ENCODE measurements around the gene AKR1C8.
"Not testable (repeated sequence)": the region's sequence is repeated elsewhere in the genome, so short reads cannot be mapped to it uniquely, and the experiment has no call there.

AKR1C8 gene

DNA sequence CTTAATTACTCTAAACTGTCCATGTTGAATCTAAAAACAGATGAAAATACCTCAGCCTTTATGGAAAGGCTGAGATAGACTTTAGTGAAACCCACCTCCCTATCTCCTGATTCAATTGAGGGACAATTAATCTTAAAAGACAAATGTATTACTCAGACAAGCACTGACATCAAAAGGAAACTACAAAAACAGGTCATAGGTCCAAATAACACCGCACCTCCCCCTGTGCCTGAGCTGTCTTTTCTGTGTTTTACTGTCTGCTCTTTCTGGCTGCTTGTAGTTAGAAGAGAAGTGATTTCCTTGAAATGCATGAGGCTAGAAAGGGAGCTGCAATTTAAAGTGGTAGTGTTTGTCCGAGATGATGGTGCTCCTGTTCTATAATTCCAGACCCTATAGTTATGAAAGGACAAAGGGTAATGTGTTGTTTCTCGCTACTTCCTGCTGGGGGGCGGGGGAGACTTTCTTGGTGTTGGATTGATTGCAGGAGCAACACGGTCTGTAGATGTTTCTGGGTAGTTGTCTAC, 16.0 kb downstream of the AKR1C8 start:
- no peak for DNase-seq (ENCODE audit: low read depth in 1 of 2, low spot score in 1 of 2)

DNA sequence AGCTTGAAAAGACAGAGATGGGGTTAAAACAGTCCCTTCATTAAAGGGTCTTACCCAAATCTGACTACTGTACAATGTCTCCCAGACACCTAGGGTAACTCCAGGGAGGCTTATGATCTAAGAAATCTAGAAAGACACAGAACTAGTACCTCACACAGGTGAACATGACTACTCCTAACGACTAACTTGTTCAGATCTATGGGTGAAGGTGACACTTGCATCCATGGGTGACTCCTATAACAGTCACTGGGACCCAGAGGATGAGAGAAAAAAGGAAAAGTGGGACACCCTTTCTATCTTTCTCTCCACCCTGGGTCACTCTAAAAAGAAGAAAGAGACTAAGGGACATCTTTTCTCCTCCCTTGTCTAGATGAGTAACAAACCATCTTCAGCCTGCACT, 19.2 kb downstream of the AKR1C8 start:
- no peak for DNase-seq (ENCODE audit: low read depth in 1 of 2, low spot score in 1 of 2)

DNA sequence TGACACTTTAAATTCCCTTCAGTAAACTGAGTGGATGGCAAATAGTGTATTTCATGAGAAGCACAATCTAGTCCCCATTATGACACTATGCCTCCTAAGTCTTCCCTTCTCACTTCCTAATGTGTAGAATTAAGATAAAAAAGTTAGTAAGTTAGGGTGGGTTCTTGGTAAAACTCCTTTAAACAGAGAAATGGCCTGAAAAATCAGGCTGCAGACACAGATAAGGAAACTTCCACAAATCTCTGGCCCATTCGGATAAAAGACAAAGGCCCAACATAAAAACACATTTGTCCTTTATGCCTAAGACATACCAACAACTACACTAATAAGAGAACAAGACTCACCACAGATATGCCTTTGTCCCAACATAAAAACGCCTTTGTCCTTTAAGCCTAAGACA, 21.5 kb downstream of the AKR1C8 start:
- DNase-seq (ENCODE audit: low read depth in 1 of 2, low spot score in 1 of 2), result no peak

DNA sequence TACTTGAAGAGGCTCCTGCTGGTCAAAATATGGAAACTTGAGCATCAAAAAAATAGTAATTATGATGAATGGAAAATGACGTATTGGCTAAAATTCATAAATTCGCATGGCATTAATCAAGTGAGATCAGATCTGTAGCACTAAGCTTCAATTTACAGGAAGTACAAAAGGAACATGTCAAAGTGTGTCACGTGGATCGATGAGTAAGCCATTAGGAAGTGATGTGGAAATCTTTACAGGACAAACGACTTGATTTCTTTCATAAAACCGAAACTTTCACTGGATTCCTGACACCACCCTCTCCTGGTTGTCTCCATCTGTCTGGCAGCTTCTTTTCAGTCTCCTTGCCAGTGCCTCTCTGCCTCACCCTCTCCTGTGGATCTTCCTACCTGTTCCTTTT, 25.8 kb downstream of the AKR1C8 start:
- no peak for DNase-seq (ENCODE audit: low read depth in 1 of 2, low spot score in 1 of 2)

DNA sequence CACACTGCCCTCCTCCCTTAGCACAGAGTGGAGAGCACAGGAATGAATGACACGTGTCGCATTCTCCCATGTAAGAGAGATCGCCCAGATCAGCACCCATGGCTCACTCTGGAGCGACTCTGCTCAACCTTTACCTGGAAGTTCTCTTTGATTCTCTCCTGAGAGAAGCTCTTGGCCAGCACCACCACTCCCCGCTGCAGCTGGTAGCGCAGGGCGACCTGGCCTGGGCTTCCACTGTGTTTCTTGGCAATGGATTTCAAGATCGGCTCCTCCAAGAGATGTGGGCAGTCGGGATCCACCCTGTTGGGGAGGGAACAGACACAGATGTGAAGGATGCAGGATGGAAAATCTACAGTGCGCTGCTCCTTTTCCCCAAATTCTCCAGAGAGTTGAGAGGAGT, 27.4 kb downstream of the AKR1C8 start:
- no peak for DNase-seq (ENCODE audit: low read depth in 1 of 2, low spot score in 1 of 2)

DNA sequence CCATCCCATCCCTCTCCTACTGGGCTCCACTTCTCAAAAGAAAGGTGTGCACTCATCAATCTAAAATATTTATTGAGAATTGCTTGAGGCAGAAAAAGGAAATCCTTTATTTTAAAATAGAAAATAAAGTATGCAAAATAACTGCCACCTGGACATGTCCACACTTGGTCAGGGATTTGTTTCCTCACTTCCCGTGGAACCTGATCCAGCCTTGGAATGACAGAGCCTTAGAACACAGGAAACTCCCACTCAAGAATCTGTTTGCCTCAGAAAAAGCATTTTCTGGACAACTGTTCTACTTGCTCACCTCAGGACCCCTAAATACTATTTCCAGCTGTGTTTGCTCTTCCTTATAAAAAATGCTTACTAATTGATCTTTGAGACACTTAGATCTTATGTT, 29.0 kb downstream of the AKR1C8 start:
- no peak for DNase-seq (ENCODE audit: low read depth in 1 of 2, low spot score in 1 of 2)

DNA sequence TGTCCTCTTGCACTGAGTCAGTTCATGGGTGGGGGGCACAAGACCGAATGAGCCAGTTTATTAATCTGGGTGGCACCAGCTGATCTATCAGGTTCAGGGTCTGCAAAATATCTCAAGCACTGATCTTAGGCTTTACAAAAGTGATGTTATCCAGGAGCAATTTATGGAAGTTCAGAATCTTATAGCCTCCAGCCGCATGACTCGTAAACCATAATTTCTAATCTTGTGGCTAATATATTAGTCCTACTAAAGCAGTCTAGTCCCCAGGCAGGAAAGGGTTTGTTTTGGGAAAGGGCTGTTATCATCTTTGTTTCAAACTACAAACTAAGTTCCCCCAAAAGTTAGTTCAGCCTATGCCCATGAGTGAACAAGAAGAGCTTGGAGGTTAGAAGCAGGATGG, 33.9 kb downstream of the AKR1C8 start:
- no peak for DNase-seq (ENCODE audit: low read depth in 1 of 2, low spot score in 1 of 2)

DNA sequence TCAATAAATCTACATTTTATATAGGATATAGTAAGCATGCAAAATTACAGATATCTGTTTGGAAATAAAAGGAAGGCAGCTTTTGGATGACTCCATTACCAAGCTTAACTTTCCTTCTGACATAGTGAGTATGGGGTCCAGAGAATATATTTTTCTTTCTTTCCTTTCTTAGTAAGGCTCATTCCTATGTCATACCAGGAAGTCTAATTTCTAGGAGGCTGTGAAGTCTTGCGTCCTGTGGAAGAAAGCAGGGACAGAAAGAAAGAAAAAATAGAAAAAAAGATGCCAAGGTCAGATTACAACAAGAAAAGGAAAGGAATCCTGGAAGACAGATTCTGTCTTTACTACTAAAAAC, 36.3 kb downstream of the AKR1C8 start:
- DNase-seq (ENCODE audit: low read depth in 1 of 2, low spot score in 1 of 2), result no peak

DNA sequence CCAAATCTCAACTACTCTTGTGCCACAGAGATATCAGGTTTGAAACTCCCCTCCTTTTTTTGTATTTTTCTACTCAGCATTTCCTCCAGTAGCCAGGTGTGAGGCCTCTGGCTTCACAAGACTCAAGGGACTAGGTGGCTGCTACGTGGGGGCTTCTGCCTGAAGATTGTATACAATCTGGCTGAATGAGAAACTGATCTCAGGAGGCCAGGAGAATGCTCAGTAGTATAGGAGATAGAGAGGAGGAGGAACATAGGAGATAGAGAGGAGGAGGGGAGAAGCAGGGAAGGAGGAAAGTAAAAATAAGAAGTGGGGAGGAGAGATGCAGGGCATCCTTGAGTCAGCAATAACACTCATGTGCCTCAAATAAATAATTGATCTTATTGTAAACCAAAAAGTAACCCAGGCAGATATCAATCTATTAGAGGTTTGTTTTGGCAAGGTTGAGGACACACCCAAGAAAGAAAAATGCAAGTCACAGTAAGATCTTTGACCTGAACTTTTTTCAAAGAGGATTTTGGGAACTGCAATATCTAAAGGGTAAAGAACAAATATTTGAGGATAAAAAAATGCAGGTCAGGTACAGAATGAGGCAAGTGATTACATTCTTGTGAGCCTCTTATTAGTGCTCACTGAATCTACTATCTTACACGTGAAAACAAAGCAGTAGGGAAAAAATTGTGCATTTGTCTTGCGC, 36.8 kb downstream of the AKR1C8 start:
- DNase-seq (ENCODE audit: low read depth in 1 of 2, low spot score in 1 of 2), result no peak

DNA sequence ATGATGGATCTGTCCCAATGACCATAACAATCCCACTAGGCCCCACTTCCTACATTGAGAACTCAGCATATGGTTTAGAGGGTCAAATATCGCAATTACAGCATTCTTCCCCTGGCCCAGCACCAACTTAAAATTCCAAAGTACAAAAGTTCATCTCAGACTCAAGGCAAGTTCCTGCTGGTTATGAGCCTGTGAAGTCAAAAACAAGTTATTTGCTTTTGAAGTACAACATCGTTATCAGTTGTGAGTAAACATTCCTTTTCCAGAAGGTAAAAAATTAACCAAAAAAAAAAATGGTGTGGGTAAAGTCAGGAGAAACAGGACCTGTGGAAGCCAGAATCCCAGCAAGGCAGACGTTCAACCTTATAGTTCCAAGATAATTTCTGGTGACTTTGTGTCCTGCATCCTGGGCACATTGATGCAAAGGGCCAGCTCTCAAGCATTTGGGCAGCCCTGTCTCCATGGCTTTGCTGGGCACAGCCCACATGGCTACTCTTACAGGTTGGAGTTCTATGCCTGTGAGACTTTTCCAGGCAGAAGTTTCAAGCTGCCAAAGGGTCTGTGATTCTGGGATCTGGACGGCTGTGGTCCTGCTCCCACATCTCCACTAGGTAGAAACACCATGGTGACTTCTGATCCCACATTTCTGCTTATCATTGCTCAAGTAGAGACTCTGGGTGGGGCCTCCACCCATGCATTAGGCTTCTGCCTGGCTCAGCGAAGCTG, 37.5 kb downstream of the AKR1C8 start:
- no peak for DNase-seq (ENCODE audit: low read depth in 1 of 2, low spot score in 1 of 2)

DNA sequence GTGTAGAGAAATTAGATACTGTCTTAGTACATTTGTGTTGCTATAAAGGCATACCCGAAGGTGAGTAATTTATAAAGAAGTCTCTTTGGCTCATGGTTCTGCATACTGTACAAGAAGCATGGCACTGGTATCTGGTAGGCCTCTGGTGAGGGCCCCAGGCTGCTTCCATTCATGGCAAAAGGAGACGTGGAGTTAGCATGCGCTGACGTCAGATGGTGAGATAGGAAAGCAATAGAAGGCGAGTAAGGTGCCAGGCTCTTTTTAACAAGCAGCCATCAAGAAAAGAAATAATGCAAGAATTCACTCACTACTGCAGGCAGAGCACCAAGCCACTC, 38.1 kb downstream of the AKR1C8 start:
- no peak for DNase-seq (ENCODE audit: low read depth in 1 of 2, low spot score in 1 of 2)

DNA sequence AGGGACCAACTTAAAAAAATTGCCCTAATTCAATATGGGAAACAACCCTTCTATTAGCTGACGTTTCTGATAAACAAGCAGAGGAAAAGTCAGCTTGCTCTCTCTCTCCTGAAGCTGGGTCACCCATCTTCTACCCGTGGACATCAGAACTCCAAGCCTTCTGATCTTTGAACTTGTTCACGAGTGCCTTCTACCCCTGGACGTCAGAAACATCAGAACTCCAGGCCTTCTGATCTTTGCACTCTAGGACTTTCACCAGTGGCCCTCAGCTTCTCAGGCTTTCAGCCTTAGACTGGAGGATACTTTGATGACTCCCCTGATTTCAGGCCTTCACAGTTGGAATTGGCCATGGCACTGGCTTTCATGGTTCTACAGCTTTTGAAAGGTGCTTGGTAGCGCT, 41.8 kb downstream of the AKR1C8 start:
- no peak for DNase-seq (ENCODE audit: low read depth in 1 of 2, low spot score in 1 of 2)

DNA sequence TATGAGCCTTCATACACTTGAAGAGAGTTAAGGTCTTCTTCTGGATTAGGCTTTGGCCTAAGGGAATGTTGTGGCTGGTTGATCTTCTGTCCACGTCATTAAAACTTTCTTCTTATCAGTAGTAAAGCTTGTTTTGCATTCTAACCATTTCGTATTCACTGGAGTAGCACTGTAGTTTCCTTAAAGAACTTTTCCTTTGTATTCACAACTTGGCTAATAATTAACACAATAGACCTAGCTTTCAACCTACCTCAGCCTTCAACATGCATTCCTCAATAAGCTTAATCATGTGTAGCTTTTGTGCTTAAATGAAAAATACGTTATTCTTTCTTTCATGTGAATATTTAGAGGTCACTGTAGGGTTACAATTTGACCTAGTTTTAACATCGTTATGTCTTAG, 42.8 kb downstream of the AKR1C8 start:
- DNase-seq (ENCODE audit: low read depth in 1 of 2, low spot score in 1 of 2), result no peak

DNA sequence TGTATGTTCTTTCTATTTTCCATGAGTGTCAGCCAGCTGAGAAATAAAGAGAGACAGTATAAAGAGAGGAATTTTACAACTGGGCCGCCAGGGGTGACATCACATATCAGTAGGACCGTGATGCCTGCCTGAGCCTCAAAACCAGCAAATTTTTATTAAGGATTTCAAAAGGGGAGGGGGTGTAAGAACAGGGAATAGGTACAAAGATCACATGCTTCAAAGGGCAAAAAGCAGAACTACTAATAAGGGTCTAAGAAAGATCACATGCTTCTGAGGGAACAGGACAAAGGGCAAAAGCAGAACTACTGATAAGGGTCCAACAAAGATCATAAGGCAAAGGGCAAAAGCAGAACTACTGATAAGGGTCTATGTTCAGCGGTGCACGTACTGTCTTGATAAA, 47.3 kb downstream of the AKR1C8 start:
- not testable (repeated sequence) for DNase-seq (ENCODE audit: low read depth in 1 of 2, low spot score in 1 of 2)

DNA sequence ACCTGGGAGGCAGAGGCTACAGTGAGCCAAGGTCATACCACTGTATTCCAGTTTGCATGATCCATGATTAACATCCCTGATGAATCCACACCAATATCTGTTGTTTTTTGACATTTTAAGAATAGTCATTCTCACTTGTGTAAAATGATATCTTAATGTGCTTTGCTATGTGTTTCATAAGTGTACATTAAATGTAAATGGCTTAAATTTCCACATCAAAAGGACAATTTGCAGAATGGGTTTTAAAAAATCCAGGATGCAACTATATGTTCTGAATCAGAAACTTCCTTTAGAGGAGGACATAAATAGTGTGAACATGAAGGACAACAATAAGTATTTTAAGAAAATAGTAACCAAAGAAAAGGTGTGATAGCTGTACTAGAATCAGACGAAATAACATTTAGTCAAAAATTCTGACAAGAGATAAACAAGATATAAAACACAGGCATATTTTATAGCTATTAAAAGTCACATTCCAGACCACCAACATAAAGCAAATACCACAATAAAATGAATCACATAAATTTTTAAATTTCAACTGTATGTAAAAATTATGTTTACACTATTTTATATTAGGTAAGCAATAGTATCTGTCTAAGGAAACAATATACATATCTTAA, 48.4 kb downstream of the AKR1C8 start:
- DNase-seq (ENCODE audit: low read depth in 1 of 2, low spot score in 1 of 2), result no peak

DNA sequence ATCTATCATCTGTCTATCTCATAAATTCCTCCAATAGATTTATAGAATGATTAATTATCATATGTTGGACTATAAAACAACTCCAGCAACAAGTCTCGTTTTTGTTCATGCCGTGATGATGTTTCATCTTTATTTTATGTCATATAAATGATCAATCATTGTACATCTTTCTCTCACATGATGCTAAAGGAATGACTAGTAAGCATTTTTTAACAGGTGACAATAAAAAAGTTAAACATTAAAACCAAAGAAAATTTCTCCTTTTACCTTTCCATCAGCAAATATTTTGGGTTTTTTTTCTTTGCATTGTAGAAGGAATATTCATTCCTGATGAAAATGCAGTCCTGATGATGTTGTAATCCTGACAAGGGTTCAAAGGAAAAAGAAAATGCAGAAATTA, 49.4 kb downstream of the AKR1C8 start:
- DNase-seq (ENCODE audit: low read depth in 1 of 2, low spot score in 1 of 2), result no peak

DNA sequence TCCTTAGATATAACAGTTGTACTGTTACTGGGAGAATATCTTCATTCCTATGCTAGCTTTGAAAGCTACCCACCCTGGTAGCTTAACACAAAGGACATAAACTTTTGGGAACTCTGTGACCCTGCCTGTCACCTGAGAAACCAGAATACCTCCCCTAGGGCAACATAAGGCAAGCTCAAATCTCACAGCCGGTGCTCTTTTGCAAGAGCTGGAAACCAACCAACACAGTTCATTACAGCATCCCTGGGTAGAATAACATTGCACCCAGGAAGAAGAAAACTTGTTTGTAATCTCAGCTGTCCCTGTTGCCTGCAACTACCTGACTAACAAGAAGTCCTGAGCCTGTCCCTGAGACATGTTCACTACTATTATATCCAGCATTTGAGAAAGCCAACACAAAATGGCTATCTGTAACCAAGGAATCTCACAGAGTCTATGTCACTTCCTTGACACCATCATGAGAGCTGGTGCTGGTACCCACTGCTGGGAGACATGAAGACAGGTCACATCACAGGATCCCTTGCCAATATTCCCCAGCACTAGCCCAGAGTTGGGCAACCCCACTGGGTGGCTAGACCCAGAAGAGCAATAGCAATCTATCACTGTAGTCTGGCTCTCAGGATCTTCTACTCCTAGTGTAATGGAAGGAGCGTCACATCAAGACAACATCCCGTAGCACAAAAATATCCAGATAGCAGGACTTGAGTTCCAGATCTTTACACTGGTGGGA, 59.5 kb downstream of the AKR1C8 start:
- no peak for DNase-seq (ENCODE audit: low read depth in 1 of 2, low spot score in 1 of 2)

DNA sequence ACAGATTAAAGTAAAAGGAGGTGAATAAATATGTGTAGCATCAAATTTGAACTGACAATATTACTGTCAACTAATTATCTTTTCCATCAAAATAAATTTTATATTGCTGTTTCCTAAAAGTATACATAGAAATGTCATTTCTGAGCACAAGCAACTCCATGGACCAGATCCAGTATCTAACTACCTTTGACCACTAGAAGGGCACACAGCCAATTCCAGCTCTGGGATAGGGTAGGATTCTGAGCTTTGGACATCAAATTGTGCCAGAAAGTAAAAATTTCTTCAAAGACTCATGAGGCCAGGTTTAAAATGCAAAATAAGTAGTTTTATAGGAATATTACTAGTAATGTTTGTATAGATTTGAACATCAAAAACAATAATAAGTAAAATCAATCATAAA, 61.1 kb downstream of the AKR1C8 start:
- DNase-seq (ENCODE audit: low read depth in 1 of 2, low spot score in 1 of 2), result no peak

DNA sequence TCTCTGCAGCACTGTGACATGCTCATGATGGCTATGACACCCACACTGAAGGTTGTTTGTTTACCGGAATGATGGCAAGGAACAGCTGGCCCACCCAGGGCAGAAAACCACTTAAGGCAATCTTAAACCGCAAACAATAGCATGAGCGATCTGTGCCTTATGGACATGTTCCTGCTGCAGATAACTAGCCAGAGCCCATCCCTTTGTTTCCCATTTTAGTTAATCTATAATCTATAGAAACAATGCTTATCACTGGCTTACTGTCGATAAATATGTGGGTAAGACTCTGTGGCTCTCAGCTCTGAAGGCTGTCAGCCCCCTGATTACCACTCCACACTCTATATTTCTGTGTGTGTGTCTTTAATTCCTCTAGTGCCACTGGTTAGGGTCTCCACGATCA, 65.0 kb downstream of the AKR1C8 start:
- not testable (repeated sequence) for DNase-seq (ENCODE audit: low read depth in 1 of 2, low spot score in 1 of 2)

DNA sequence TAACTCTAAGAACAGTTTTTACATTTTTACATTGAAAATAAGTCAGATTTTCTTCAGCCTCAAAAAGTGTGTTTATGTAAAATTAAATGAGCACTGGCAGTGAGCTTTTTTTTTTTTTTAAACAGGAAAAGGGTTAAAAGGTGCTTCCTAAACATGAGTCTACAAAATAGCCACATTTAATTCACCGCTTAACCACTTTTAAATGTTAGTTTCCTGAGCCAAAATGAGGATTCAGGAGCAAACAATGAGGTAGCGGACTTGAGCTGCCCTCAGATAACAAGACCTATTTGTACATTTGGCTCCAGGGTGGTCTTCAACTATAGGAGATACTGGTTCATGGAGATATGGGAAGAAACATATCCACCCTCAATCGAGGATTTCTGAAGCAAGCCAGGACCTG, 67.9 kb downstream of the AKR1C8 start:
- no peak for DNase-seq (ENCODE audit: low read depth in 1 of 2, low spot score in 1 of 2)

DNA sequence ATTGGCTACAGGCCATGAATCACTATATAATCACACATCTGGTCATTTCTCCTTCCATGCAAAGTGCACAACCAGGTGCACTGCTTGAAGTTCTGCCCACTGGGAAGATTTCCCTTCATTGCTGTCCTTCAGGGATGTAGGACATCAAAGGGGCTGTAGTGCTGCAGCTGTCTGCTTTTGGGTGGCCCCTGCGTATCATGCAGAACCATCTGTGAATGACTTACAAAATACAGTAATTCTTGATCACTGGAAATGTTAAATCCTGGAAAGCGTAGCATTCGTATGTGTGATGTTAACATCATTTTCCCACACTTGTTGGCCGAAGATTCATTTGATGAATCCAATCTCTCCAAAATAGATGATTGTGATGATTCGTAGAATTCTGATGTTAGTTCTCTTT, 68.3 kb downstream of the AKR1C8 start:
- no peak for DNase-seq (ENCODE audit: low read depth in 1 of 2, low spot score in 1 of 2)

DNA sequence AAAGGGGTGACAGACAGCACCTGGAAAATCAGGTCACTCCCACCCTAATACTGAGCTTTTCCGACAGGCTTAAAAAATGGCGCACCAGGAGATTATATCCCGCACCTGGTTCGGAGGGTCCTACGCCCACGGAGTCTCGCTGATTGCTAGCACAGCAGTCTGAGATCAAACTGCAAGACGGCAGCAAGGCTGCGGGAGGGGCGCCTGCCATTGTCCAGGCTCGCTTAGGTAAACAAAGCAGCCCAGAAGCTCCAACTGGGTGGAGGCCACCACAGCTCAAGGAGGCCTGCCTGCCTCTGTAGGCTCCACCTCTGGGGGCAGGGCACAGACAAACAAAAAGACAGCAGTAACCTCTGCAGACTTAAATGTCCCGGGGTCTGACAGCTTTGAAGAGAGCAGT, 75.1 kb downstream of the AKR1C8 start:
- not testable (repeated sequence) for DNase-seq (ENCODE audit: low read depth in 1 of 2, low spot score in 1 of 2)
